AG09319 (cell line): ENCODE data around the gene BCS1L.

Source experiments
- DNase-seq: peaks from one replicate; pipeline ENCODE4 v3.0.0-alpha.2; 2010; ENCODE audit warnings: low read depth; ENCODE audit errors: extremely low read depth
- CTCF ChIP-seq: IDR thresholded peaks from 2 replicates; pipeline ENCODE4 v1.5.1; 2011; ENCODE audit warnings: low read depth, mild to moderate bottlenecking, inconsistent platforms, low read length, moderate library complexity

Gene BCS1L

GRCh38 chr2:218643751-218644310 lies 15.7 kb upstream of the BCS1L start:
- no peak for DNase-seq

GRCh38 chr2:218644721-218645120 lies 14.8 kb upstream of the BCS1L start:
- no peak for TF ChIP-seq CTCF
- DNase-seq = no peak

More at GRCh38 chr2:218643751-218644310, 15.7 kb upstream of the BCS1L start:
- TF ChIP-seq CTCF = no peak

- no peak for TF ChIP-seq CTCF
- DNase-seq = no peak
Measured at GRCh38 chr2:218645126-218645525, 14.4 kb upstream of the BCS1L start.

GRCh38 chr2:218648088-218648786 lies 11.2 kb upstream of the BCS1L start:
- peak; percentile 28 for DNase-seq
- TF ChIP-seq CTCF = peak; percentile 89

GRCh38 chr2:218648787-218649100 lies 10.7 kb upstream of the BCS1L start:
- TF ChIP-seq CTCF = no peak
- DNase-seq = no peak

- DNase-seq = no peak
- TF ChIP-seq CTCF = no peak
Measured at GRCh38 chr2:218655751-218656150, 3.7 kb upstream of the BCS1L start.

- no peak for DNase-seq
Measured at GRCh38 chr2:218658671-218659257, 719 bp upstream of the BCS1L start.

More at GRCh38 chr2:218658671-218659257, 719 bp upstream of the BCS1L start:
- TF ChIP-seq CTCF = peak; percentile 47
